NT2/D1 (cell line): ENCODE results near the gene RPL5.

Experiments
- DNase-seq: peaks from one replicate; pipeline ENCODE4 v3.0.0-alpha.2; 2011; ENCODE audit warnings: low read depth, low spot score
- H3K27me3 ChIP-seq: 2 replicates; pipeline ENCODE4 v1.6.0; 2011; ENCODE audit warnings: mild to moderate bottlenecking; ENCODE audit not compliant: insufficient read length, insufficient read depth
- H3K36me3 ChIP-seq: 2 replicates; pipeline ENCODE4 v1.6.1; 2011; ENCODE audit warnings: mild to moderate bottlenecking, low read length, mixed read lengths; ENCODE audit not compliant: insufficient read depth, insufficient read length
- H3K4me1 ChIP-seq: 2 replicates; pipeline ENCODE4 v1.5.1; 2011; ENCODE audit not compliant: insufficient read depth, insufficient read length
- H3K4me3 ChIP-seq: 2 replicates; pipeline ENCODE4 v1.5.1; 2011; ENCODE audit warnings: low read depth; ENCODE audit not compliant: insufficient read length
- H3K9ac ChIP-seq: 2 replicates; pipeline ENCODE4 v1.6.0; 2011; ENCODE audit warnings: low read depth; ENCODE audit not compliant: insufficient read length
- H3K9me3 ChIP-seq: 2 replicates; pipeline ENCODE4 v1.5.1; 2011; ENCODE audit warnings: mild to moderate bottlenecking, low read length; ENCODE audit not compliant: insufficient read depth
- SUZ12 ChIP-seq: IDR thresholded peaks from 2 replicates; pipeline ENCODE4 v1.6.1; 2011; ENCODE audit not compliant: insufficient read length, insufficient read depth; ENCODE audit errors: extremely low read depth
- YY1 ChIP-seq: IDR thresholded peaks from 2 replicates; pipeline ENCODE4 v1.6.1; 2011; ENCODE audit not compliant: insufficient read length, insufficient read depth
- ZNF274 ChIP-seq: IDR thresholded peaks from 2 replicates; pipeline ENCODE4 v1.6.1; 2011; ENCODE audit warnings: mild to moderate bottlenecking, low read depth, low read length

Gene RPL5

GRCh38 chr1:92820551-92820950 is 11.3 kb upstream of the RPL5 start:
- Histone ChIP-seq H3K36me3 (no peaks in the 10 kb centered on the region), H3K4me1 (peaks cover 2% of the 10 kb centered on the region), H3K27me3 (no peaks in the 10 kb centered on the region), H3K9me3 (no peaks in the 10 kb centered on the region), H3K4me3 (no peak overlapping the region), H3K9ac (no peak overlapping the region)
- no peak for DNase-seq
- no peak for TF ChIP-seq YY1
- TF ChIP-seq SUZ12, result no peak
- TF ChIP-seq ZNF274, result no peak

GRCh38 chr1:92822879-92823278 is 9.0 kb upstream of the RPL5 start:
- DNase-seq, result no peak
- Histone ChIP-seq H3K4me3 (no peak overlapping the region), H3K36me3 (no peaks in the 10 kb centered on the region), H3K9ac (no peak overlapping the region), H3K9me3 (no peaks in the 10 kb centered on the region), H3K27me3 (no peaks in the 10 kb centered on the region), H3K4me1 (peaks cover 2% of the 10 kb centered on the region)
- TF ChIP-seq SUZ12, result no peak

- Histone ChIP-seq H3K9ac (no peak overlapping the region), H3K4me3 (no peak overlapping the region), H3K36me3 (no peaks in the 10 kb centered on the region), H3K27me3 (no peaks in the 10 kb centered on the region), H3K4me1 (peaks cover 2% of the 10 kb centered on the region), H3K9me3 (no peaks in the 10 kb centered on the region)
- DNase-seq, result no peak
- TF ChIP-seq ZNF274, result no peak
- TF ChIP-seq YY1, result no peak
- no peak for TF ChIP-seq SUZ12
Measured at GRCh38 chr1:92826792-92827191, 5.0 kb upstream of the RPL5 start.

- peaks cover 42% of the 10 kb centered on the region for H3K36me3 ChIP-seq
- H3K9ac ChIP-seq, result peak overlapping the region; percentile 5
- no peak overlapping the region for H3K4me3 ChIP-seq
- no peaks in the 10 kb centered on the region for H3K9me3 ChIP-seq
- TF ChIP-seq ZNF274 (no peak), SUZ12 (no peak), YY1 (no peak)
- no peak for DNase-seq
- no peaks in the 10 kb centered on the region for H3K4me1 ChIP-seq
- no peaks in the 10 kb centered on the region for H3K27me3 ChIP-seq
Measured at GRCh38 chr1:92831368-92831761, 475 bp upstream of the RPL5 start.

GRCh38 chr1:92832537-92833114 is 786 bp downstream of the RPL5 start:
- H3K36me3 ChIP-seq, result peaks cover 55% of the 10 kb centered on the region

GRCh38 chr1:92833840-92834239 is 2.0 kb downstream of the RPL5 start:
- H3K9me3 ChIP-seq, result no peaks in the 10 kb centered on the region
- DNase-seq, result no peak
- H3K9ac ChIP-seq, result peak overlapping the region; percentile 97
- H3K36me3 ChIP-seq, result peaks cover 67% of the 10 kb centered on the region
- H3K4me3 ChIP-seq, result peak overlapping the region; percentile 99
- TF ChIP-seq SUZ12 (no peak), YY1 (no peak), ZNF274 (no peak)
- no peaks in the 10 kb centered on the region for H3K27me3 ChIP-seq
- no peaks in the 10 kb centered on the region for H3K4me1 ChIP-seq

More at GRCh38 chr1:92832537-92833114, 786 bp downstream of the RPL5 start:
- H3K4me3 ChIP-seq, result peak overlapping the region; percentile 99
- no peaks in the 10 kb centered on the region for H3K9me3 ChIP-seq
- DNase-seq, result no peak
- H3K27me3 ChIP-seq, result no peaks in the 10 kb centered on the region
- H3K9ac ChIP-seq, result peak overlapping the region; percentile 97
- H3K4me1 ChIP-seq, result no peaks in the 10 kb centered on the region
- TF ChIP-seq SUZ12 (no peak), ZNF274 (no peak), YY1 (no peak)

GRCh38 chr1:92834617-92835016 is 2.8 kb downstream of the RPL5 start:
- H3K9me3 ChIP-seq, result no peaks in the 10 kb centered on the region
- H3K27me3 ChIP-seq, result no peaks in the 10 kb centered on the region
- peak overlapping the region; percentile 97 for H3K9ac ChIP-seq
- H3K4me1 ChIP-seq, result no peaks in the 10 kb centered on the region
- peaks cover 75% of the 10 kb centered on the region for H3K36me3 ChIP-seq
- TF ChIP-seq ZNF274 (no peak), YY1 (no peak), SUZ12 (no peak)
- peak overlapping the region; percentile 99 for H3K4me3 ChIP-seq
- no peak for DNase-seq
